Neural cell (in vitro differentiated cells): ENCODE data around the gene TOX4.

ENCODE experiments used
- CTCF ChIP-seq: fragments of 450-650 bp; IDR thresholded peaks from 2 replicates; pipeline ENCODE4 v1.5.1; 2014; ENCODE audit warnings: antibody characterized with exemption, mild to moderate bottlenecking, moderate library complexity; ENCODE audit not compliant: poor library complexity, severe bottlenecking
- EP300 ChIP-seq: fragments of 450-650 bp; conservative IDR thresholded peaks from 2 replicates; pipeline ENCODE4 v1.6.1; 2014; ENCODE audit warnings: antibody characterized with exemption, mild to moderate bottlenecking, moderate library complexity; ENCODE audit not compliant: poor library complexity, severe bottlenecking
- EZH2 ChIP-seq: fragments of 200-600, 300-800 bp; shearing (Covaris generic), sonication (generic); IDR thresholded peaks from 2 replicates; pipeline ENCODE4 v1.6.1; 2014; ENCODE audit warnings: antibody characterized with exemption, low read length, borderline replicate concordance, mild to moderate bottlenecking; ENCODE audit not compliant: insufficient read depth, poor library complexity, severe bottlenecking
- POLR2AphosphoS5 ChIP-seq: IDR thresholded peaks from 2 replicates; pipeline ENCODE4 v1.6.1; 2012
- RAD21 ChIP-seq: fragments of 450-650 bp; conservative IDR thresholded peaks from 2 replicates; pipeline ENCODE4 v1.6.1; 2014; ENCODE audit warnings: antibody characterized with exemption, mild to moderate bottlenecking, moderate library complexity

GRCh38 chr14:21503376-21503775, 26.4 kb downstream of the TOX4 start:
- TF ChIP-seq CTCF: no peak
- TF ChIP-seq POLR2AphosphoS5: peak; percentile 7
- TF ChIP-seq EP300: no peak
- no peak for TF ChIP-seq RAD21
- TF ChIP-seq EZH2: no peak
